Measurements from ENCODE around the gene LRRK1.

Gene LRRK1

DNA sequence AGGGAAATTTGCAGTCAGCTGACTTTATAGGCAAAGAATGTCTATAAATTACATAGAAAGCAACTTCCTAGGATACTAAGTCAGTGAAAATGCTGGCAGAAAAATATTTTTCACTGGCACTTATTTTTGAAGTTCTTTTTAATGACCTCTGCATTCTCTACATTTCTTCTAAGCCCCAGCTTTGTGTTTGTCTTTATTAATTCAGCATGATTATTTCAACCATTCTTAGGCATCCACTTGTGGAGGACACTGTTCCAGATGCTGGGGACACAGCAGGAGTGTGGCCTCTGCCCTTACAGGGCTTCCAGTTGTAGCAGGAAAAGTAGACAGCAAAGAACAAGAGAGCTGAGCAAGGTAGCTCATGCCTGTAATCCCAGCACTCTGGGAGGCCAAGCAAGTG, 15.0 kb downstream of the LRRK1 start:
- H3K27ac ChIP-seq (replicated peaks; ENCODE audit: low read length) = no peak overlapping the region
- H3K4ac ChIP-seq (ENCODE audit: low read length) = no peak overlapping the region
- no peak overlapping the region for H3K9ac ChIP-seq (ENCODE audit: low read depth, low read length, poor library complexity)
- H3K14ac ChIP-seq (ENCODE audit: low read length) = no peak overlapping the region
- H3K79me1 ChIP-seq (ENCODE audit: low read depth, low read length) = no peaks in the 10 kb centered on the region
- no peak overlapping the region for H2BK5ac ChIP-seq (ENCODE audit: low read length)
- H3K23ac ChIP-seq (ENCODE audit: low read depth, low read length, poor library complexity) = no peak overlapping the region
- no peak overlapping the region for H2AFZ ChIP-seq (ENCODE audit: low read length)
- no peak overlapping the region for H3K4me2 ChIP-seq (ENCODE audit: insufficient read depth, low read length, poor library complexity, severe bottlenecking)
- H3K4me3 ChIP-seq (ENCODE audit: low read length in 2 of 2) = no peak overlapping the region
- no peaks in the 10 kb centered on the region for H3K27me3 ChIP-seq (ENCODE audit: control insufficient read depth in 3 of 3, insufficient read depth in 3 of 3, low read depth in 1 of 3, low read length in 3 of 3)
- H3K18ac ChIP-seq (ENCODE audit: low read length) = no peak overlapping the region
- H4K8ac ChIP-seq (ENCODE audit: low read depth, low read length) = no peak overlapping the region
- peak overlapping the region; percentile 35 for H2BK15ac ChIP-seq (ENCODE audit: low read length)
- H3K9me3 ChIP-seq (replicated peaks in 1 of 2; ENCODE audit: control insufficient read depth in 2 of 2, insufficient read depth in 1 of 2, low read depth in 1 of 2, low read length in 2 of 2) = peaks cover 0 to 2% of the 10 kb centered on the region in 2 donors
- no peak overlapping the region for H2BK120ac ChIP-seq (ENCODE audit: low read depth, low read length)
- no peak overlapping the region for H4K91ac ChIP-seq (ENCODE audit: low read depth, low read length, poor library complexity)
- DNase-seq (ENCODE audit: low spot score) = no peak
- H3K36me3 ChIP-seq (replicated peaks in 1 of 2; ENCODE audit: control insufficient read depth in 2 of 2, insufficient read depth in 2 of 2, low read length in 2 of 2) = no peaks in the 10 kb centered on the region
- H3K4me1 ChIP-seq (ENCODE audit: control insufficient read depth in 2 of 2, insufficient read depth in 1 of 2, low read depth in 1 of 2, low read length in 2 of 2) = peaks cover 0 to 4% of the 10 kb centered on the region in 2 donors
- no peak overlapping the region for H2BK12ac ChIP-seq (ENCODE audit: low read length)
- no peak overlapping the region for H2AK5ac ChIP-seq (ENCODE audit: low read depth, low read length)

GRCh38 chr15:100934726-100935125, 15.6 kb downstream of the LRRK1 start:
- Histone ChIP-seq H3K9me3 (replicated peaks in 1 of 2; ENCODE audit: control insufficient read depth in 2 of 2, insufficient read depth in 1 of 2, low read depth in 1 of 2, low read length in 2 of 2) (peaks cover 0 to 2% of the 10 kb centered on the region in 2 donors), H4K8ac (ENCODE audit: low read depth, low read length) (no peak overlapping the region), H2AK5ac (ENCODE audit: low read depth, low read length) (no peak overlapping the region), H2BK12ac (ENCODE audit: low read length) (no peak overlapping the region), H3K14ac (ENCODE audit: low read length) (no peak overlapping the region), H2BK120ac (ENCODE audit: low read depth, low read length) (no peak overlapping the region), H3K9ac (ENCODE audit: low read depth, low read length, poor library complexity) (no peak overlapping the region), H3K18ac (ENCODE audit: low read length) (no peak overlapping the region), H2BK15ac (ENCODE audit: low read length) (no peak overlapping the region), H3K36me3 (replicated peaks in 1 of 2; ENCODE audit: control insufficient read depth in 2 of 2, insufficient read depth in 2 of 2, low read length in 2 of 2) (no peaks in the 10 kb centered on the region), H3K4me1 (ENCODE audit: control insufficient read depth in 2 of 2, insufficient read depth in 1 of 2, low read depth in 1 of 2, low read length in 2 of 2) (peaks cover 0 to under 1% of the 10 kb centered on the region in 2 donors), H3K27ac (replicated peaks; ENCODE audit: low read length) (no peak overlapping the region), H2BK5ac (ENCODE audit: low read length) (no peak overlapping the region), H3K27me3 (ENCODE audit: control insufficient read depth in 3 of 3, insufficient read depth in 3 of 3, low read depth in 1 of 3, low read length in 3 of 3) (no peaks in the 10 kb centered on the region), H3K4me2 (ENCODE audit: insufficient read depth, low read length, poor library complexity, severe bottlenecking) (no peak overlapping the region), H3K4ac (ENCODE audit: low read length) (no peak overlapping the region), H4K91ac (ENCODE audit: low read depth, low read length, poor library complexity) (no peak overlapping the region), H3K4me3 (ENCODE audit: low read length in 2 of 2) (no peak overlapping the region), H3K79me1 (ENCODE audit: low read depth, low read length) (no peaks in the 10 kb centered on the region), H2AFZ (ENCODE audit: low read length) (no peak overlapping the region), H3K23ac (ENCODE audit: low read depth, low read length, poor library complexity) (no peak overlapping the region)
- DNase-seq (ENCODE audit: low spot score) = no peak

- no peak overlapping the region for H3K18ac ChIP-seq (ENCODE audit: low read length)
- no CpG with 5 or more reads among the region's 4 CpGs for WGBS, 2 donors (ENCODE audit: extremely low coverage in 2 of 2, insufficient read length in 2 of 2, insufficient replicate concordance in 1 of 2)
These were observed 18.0 kb downstream of the LRRK1 start for GRCh38 chr15:100937171-100937570.

DNA sequence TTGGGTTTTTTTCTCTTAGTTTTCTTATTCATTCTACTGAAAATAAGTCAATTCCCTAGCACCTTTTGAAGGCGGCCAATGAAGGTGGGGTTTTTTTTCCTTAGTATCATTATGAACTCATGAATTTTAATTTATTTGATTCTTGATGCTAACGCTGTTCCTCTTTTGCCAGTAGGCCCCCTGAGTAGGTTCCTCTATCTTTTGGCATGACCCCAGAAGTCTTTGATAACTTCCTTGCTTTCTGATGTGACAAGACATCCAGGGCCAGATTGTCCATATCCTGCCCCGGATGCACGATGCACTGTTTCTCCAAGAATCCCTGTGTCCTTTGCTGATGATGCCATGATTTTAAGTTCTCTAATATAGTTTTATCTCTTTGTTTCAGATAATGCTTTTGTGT, 20.6 kb downstream of the LRRK1 start:
- no CpG with 5 or more reads among the region's 4 CpGs for WGBS, 2 donors (ENCODE audit: extremely low coverage in 2 of 2, insufficient read length in 2 of 2, insufficient replicate concordance in 1 of 2)
- no peak overlapping the region for H2BK120ac ChIP-seq (ENCODE audit: low read depth, low read length)
- no peak overlapping the region for H3K27ac ChIP-seq (replicated peaks; ENCODE audit: low read length)

More at GRCh38 chr15:100937171-100937570, 18.0 kb downstream of the LRRK1 start:
- H3K4me3 ChIP-seq (ENCODE audit: low read length in 2 of 2) = no peak overlapping the region
- no peak overlapping the region for H3K14ac ChIP-seq (ENCODE audit: low read length)
- no peak overlapping the region for H3K4ac ChIP-seq (ENCODE audit: low read length)
- no peaks in the 10 kb centered on the region for H3K36me3 ChIP-seq (replicated peaks in 1 of 2; ENCODE audit: control insufficient read depth in 2 of 2, insufficient read depth in 2 of 2, low read length in 2 of 2)
- no peak overlapping the region for H3K27ac ChIP-seq (replicated peaks; ENCODE audit: low read length)
- no peak overlapping the region for H2BK15ac ChIP-seq (ENCODE audit: low read length)
- no peak overlapping the region for H4K8ac ChIP-seq (ENCODE audit: low read depth, low read length)
- no peak overlapping the region for H3K4me2 ChIP-seq (ENCODE audit: insufficient read depth, low read length, poor library complexity, severe bottlenecking)
- no peak overlapping the region for H3K9ac ChIP-seq (ENCODE audit: low read depth, low read length, poor library complexity)
- H2AK5ac ChIP-seq (ENCODE audit: low read depth, low read length) = no peak overlapping the region
- H2AFZ ChIP-seq (ENCODE audit: low read length) = no peak overlapping the region
- no peak overlapping the region for H2BK12ac ChIP-seq (ENCODE audit: low read length)
- H2BK120ac ChIP-seq (ENCODE audit: low read depth, low read length) = no peak overlapping the region
- no peak overlapping the region for H4K91ac ChIP-seq (ENCODE audit: low read depth, low read length, poor library complexity)
- no peak for DNase-seq (ENCODE audit: low spot score)
- H3K9me3 ChIP-seq (replicated peaks in 1 of 2; ENCODE audit: control insufficient read depth in 2 of 2, insufficient read depth in 1 of 2, low read depth in 1 of 2, low read length in 2 of 2) = peaks cover 0 to 4% of the 10 kb centered on the region in 2 donors
- H2BK5ac ChIP-seq (ENCODE audit: low read length) = no peak overlapping the region
- no peak overlapping the region for H3K23ac ChIP-seq (ENCODE audit: low read depth, low read length, poor library complexity)
- no peaks in the 10 kb centered on the region for H3K27me3 ChIP-seq (ENCODE audit: control insufficient read depth in 3 of 3, insufficient read depth in 3 of 3, low read depth in 1 of 3, low read length in 3 of 3)
- no peaks in the 10 kb centered on the region for H3K4me1 ChIP-seq (ENCODE audit: control insufficient read depth in 2 of 2, insufficient read depth in 1 of 2, low read depth in 1 of 2, low read length in 2 of 2)
- no peaks in the 10 kb centered on the region for H3K79me1 ChIP-seq (ENCODE audit: low read depth, low read length)

More for the DNA sequence above, 20.6 kb downstream of the LRRK1 start:
- Histone ChIP-seq H3K4me3 (ENCODE audit: low read length in 2 of 2) (no peak overlapping the region), H3K18ac (ENCODE audit: low read length) (no peak overlapping the region), H3K36me3 (replicated peaks in 1 of 2; ENCODE audit: control insufficient read depth in 2 of 2, insufficient read depth in 2 of 2, low read length in 2 of 2) (no peaks in the 10 kb centered on the region), H3K27me3 (ENCODE audit: control insufficient read depth in 3 of 3, insufficient read depth in 3 of 3, low read depth in 1 of 3, low read length in 3 of 3) (no peaks in the 10 kb centered on the region), H4K8ac (ENCODE audit: low read depth, low read length) (no peak overlapping the region), H4K91ac (ENCODE audit: low read depth, low read length, poor library complexity) (no peak overlapping the region), H3K4me2 (ENCODE audit: insufficient read depth, low read length, poor library complexity, severe bottlenecking) (no peak overlapping the region), H3K4ac (ENCODE audit: low read length) (no peak overlapping the region), H3K4me1 (ENCODE audit: control insufficient read depth in 2 of 2, insufficient read depth in 1 of 2, low read depth in 1 of 2, low read length in 2 of 2) (no peaks in the 10 kb centered on the region), H2BK12ac (ENCODE audit: low read length) (no peak overlapping the region), H2AFZ (ENCODE audit: low read length) (no peak overlapping the region), H3K14ac (ENCODE audit: low read length) (no peak overlapping the region), H3K9me3 (replicated peaks in 1 of 2; ENCODE audit: control insufficient read depth in 2 of 2, insufficient read depth in 1 of 2, low read depth in 1 of 2, low read length in 2 of 2) (peaks cover 0 to 4% of the 10 kb centered on the region in 2 donors), H3K23ac (ENCODE audit: low read depth, low read length, poor library complexity) (no peak overlapping the region), H2BK15ac (ENCODE audit: low read length) (no peak overlapping the region), H3K79me1 (ENCODE audit: low read depth, low read length) (no peaks in the 10 kb centered on the region), H2BK5ac (ENCODE audit: low read length) (no peak overlapping the region), H3K9ac (ENCODE audit: low read depth, low read length, poor library complexity) (no peak overlapping the region), H2AK5ac (ENCODE audit: low read depth, low read length) (no peak overlapping the region)
- no peak for DNase-seq (ENCODE audit: low spot score)

Measured in neuronal stem cell (in vitro differentiated cells).